RWPE1 (cell line): Measurements from ENCODE around the gene C5orf15.

Experiments used
- CTCF ChIA-PET: fragments of 350-600 bp; sonication (Branson Sonifier 250); formaldehyde crosslinking; extraction: SDS; loops from one replicate; lab custom pipeline; 2021; lab: Yijun Ruan, JAX
- POLR2A ChIA-PET: fragments of 400-600 bp; formaldehyde crosslinking; extraction: SDS; loops from one replicate; lab custom pipeline; 2020; ENCODE audit warnings: antibody characterized with exemption; ENCODE audit not compliant: low non-redundant PET; lab: Yijun Ruan, JAX
- DNase-seq: peaks from one replicate; pipeline ENCODE4 v3.0.0; 2012; ENCODE audit warnings: low spot score
- H3K27ac ChIP-seq: fragments of 450-650 bp; 2 replicates; pipeline ENCODE4 v1.5.1; 2017
- TF ChIP-seq, protein P1 (sequence below): fragments of 450-650 bp; conservative IDR thresholded peaks from 2 replicates; pipeline ENCODE4 v1.5.1; 2017; ENCODE audit warnings: low read depth, mild to moderate bottlenecking

Gene C5orf15

DNA sequence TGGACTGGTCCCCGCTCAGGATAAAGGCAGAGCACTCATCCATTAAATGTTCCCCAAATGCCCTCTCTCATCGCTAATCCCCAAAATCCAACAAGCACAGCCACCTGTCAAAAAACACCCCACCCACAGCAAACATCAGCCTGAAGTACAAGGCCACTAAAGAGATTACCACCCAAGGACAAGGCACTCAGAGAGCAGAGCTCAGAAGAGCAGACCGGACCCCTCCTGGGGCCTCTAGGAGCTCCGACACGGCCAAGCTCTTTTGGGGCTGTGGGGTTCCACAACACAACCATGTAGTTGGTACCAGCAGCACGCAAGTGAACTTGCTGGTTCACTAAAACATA, 26.5 kb upstream of the C5orf15 start:
- CTCF ChIA-PET: no interaction called here
- no peak for DNase-seq
- TF ChIP-seq, protein P1, sequence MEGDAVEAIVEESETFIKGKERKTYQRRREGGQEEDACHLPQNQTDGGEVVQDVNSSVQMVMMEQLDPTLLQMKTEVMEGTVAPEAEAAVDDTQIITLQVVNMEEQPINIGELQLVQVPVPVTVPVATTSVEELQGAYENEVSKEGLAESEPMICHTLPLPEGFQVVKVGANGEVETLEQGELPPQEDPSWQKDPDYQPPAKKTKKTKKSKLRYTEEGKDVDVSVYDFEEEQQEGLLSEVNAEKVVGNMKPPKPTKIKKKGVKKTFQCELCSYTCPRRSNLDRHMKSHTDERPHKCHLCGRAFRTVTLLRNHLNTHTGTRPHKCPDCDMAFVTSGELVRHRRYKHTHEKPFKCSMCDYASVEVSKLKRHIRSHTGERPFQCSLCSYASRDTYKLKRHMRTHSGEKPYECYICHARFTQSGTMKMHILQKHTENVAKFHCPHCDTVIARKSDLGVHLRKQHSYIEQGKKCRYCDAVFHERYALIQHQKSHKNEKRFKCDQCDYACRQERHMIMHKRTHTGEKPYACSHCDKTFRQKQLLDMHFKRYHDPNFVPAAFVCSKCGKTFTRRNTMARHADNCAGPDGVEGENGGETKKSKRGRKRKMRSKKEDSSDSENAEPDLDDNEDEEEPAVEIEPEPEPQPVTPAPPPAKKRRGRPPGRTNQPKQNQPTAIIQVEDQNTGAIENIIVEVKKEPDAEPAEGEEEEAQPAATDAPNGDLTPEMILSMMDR: no peak
- H3K27ac ChIP-seq: peak overlapping the region; percentile 51
- POLR2A ChIA-PET: no interaction called here

DNA sequence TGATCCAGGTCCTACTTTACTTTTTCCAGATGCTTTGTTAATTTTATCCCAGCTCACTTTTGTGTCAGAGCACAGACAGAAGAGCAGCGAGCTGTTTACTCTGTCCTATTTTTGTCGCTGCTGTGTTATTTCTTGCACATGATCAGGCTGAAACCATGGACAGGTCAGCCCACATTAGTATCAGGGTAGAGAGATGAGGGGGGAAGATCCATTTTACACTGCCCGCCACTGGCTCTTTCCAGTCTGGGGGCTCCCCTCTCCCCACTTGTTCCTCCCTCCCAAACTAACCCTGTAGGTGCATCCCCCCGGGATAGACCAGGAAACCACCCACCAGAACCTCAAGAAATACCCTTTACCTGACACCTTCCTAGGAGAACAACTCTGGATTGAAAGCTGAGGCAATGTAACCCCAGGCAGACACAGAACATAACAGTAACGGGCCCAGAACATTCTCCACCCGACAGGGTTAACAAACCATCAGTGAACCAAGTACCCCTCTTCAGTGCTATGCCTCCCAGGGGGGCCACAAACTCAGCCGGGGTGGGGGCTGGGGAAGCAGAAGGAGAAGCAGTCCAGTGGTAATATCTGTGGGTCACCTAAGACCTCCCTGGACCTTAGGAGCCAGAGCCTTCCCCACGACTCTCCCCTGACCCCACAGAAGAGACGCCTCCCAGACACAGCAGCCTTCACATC, 26.0 kb upstream of the C5orf15 start:
- CTCF ChIA-PET: interaction anchor here (1.2 kb wide), 1 partner anchor 9 kb away, joined by 3 read pairs; no protein-coding TSS in a partner anchor
- peak overlapping the region; percentile 51 for H3K27ac ChIP-seq
- DNase-seq: no peak
- POLR2A ChIA-PET: no interaction called here
- TF ChIP-seq, protein P1: no peak

DNA sequence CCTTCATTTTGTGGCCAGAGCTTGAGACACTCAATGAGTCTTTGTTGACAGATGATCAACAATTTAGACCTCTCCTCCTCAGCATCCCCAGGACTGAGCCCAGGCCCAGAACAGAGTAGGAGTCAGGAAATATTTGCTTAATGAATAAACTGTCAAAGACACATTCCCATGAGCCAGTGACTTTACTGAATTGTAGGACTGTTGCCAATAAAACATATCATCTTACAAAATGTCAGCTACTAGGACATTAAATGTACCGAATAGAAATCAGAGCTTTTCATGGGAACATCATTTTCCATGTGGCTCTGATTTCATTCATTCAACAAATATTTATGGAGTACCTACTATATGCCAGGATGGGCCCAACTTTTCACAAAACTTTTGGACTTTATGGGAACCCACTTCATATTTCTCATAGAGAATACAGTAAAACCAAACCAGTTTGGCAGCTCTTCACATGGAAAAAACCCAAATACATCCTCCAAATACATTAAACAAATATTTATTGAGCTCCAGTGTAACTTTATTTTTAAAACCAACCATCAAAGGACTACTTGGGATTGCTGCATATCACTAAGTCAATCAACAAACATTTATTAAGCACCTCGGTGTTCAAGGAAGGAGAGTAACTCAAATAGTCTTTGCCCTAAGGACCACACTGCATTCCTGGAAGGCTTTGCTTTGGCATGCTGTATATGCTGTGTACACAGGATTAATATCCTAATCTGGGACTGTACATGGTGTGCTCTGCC, 24.9 kb upstream of the C5orf15 start:
- ChIA-PET CTCF (interaction anchor here (0.6 to 1.2 kb wide), 2 partner anchors 10 to 450 kb away, joined by 3 read pairs; no protein-coding TSS in a partner anchor), POLR2A (no interaction called here)
- no peak for DNase-seq
- TF ChIP-seq, protein P1: no peak
- no peak overlapping the region for H3K27ac ChIP-seq

DNA sequence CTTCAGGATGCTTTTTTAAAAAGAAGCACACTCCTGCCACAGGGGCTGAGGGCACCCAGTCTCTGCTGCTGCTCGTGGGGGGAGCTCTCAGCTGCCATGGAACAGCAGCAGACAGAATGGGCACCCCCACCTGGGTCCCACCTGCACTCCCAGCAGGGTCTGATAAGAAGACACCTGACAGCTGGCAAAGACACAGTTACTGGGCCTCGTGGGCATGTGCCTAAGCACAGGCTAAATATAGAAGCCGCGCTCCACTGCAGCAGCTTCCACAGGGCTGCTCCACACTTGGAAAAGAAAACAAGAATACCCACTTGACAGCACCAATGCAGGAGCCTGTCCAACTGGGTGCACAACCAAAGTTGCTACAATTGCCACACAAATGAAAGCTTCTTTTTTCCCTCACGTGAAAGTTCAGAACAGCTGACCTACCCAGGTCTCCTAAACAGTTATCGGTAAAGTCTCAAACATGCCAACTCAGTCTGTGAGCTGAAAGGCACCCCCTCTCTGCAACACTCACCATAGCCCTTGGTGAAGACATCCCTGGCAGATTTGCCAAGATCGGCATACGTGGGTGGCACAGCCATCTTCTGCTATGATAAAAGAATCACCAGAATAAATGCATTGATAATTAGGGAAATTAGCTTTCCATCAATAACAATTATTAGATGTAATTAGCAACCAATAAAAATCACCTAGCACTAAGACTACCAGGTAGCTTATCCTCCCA, 24.2 kb upstream of the C5orf15 start:
- TF ChIP-seq, protein P1: no peak
- CTCF ChIA-PET: interaction anchor here (0.6 to 0.9 kb wide), 4 partner anchors 11 to 451 kb away, joined by 3 to 4 read pairs (median 4); no protein-coding TSS in a partner anchor
- H3K27ac ChIP-seq: peak overlapping the region; percentile 19

DNA sequence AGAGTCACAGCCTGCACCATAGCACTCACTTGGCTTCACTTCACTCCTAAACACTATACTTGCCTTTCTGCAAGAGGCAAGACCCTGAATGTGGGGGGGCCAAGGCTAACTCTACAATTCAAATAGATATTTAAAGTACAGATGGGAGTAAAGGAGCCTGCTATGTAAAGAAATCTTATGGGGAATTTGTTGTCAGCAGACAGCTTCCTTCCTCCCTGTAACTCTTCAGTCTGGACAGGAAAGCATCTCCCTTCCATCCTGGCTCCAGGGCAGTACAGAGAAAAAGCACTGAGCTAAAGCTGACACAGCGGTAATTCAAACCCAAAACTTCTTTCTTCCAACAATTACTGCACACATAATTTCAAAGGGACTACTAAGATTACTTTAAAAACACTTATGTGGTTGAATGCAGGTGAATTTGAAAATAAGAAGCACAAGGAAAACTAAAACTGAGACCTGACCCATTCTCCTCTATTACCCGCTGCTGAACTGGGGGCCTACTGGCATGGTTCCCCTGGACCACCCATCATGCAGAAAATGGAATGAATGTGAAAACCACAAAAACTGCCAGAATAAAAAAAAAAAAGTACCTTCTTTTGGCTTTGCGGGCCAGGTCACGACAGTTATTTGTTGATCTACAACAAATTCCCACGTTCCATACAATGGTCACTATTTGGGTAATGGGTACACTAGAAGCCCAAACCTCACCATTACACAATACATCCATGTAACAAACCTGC, 22.9 kb upstream of the C5orf15 start:
- no peak for DNase-seq
- ChIA-PET CTCF (no interaction called here), POLR2A (no interaction called here)
- TF ChIP-seq, protein P1: no peak
- H3K27ac ChIP-seq: no peak overlapping the region

More for the DNA sequence above, 24.2 kb upstream of the C5orf15 start:
- POLR2A ChIA-PET: no interaction called here
- no peak for DNase-seq
